GM12865 (cell line): ENCODE measurements around the gene RPL36AL.
"Not testable (repeated sequence)": the region's sequence is repeated elsewhere in the genome, so short reads cannot be mapped to it uniquely, and the experiment has no call there.

Experiments
- DNase-seq: peaks from one replicate; pipeline ENCODE4 v3.0.0; 2010; ENCODE audit warnings: low read depth
- H3K4me3 ChIP-seq: 2 replicates; pipeline ENCODE4 v1.5.1; 2011; ENCODE audit warnings: mild to moderate bottlenecking, low read depth, low read length, control low read depth
- TF ChIP-seq, protein P1 (sequence below): IDR thresholded peaks from 2 replicates; pipeline ENCODE4 v1.5.1; 2011; ENCODE audit warnings: low read length, control low read depth, low read depth, inconsistent platforms; ENCODE audit not compliant: insufficient read depth; ENCODE audit errors: missing control alignments

Gene RPL36AL

DNA sequence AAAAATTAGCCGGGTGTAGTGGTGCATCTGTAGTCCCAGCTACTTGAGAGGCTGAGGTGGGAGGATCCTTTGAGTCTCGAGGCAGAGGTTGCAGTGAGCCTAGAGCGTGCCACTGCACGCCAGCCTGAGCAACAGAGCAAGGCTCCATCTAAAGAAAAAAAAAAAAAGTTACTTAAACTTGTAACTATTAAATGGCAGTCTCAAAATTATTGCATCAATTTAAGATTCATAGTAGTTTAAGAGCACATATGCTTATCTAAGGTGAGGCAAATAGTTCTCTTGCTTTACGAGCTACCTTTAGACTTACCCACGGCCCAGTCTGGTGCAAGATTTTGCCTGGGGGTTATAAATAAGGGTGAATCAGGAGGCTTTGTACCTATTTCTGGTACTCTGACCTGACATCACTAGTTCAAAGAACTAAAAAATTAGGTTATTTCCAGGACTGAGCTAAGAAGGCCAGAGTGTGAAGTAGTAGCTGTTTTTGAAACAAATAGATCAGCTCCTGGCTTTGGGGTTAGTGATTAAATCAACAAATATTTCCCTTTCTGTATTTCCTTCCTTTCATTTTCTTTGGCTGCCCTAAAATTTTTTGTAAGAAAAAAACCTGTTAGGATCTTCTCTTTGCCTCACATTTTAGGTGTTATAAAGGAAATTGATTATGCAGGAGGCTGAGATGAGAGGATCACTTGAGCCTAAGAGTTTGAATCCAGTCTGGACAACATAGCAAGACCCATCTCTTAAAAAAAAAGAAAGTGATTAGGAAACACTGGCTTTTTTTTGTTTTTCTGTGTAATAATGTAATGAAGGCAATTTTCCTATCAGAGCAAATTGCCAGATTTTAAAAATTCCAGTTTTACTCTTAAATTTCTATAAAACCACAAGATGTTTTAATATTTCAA lies 3.8 kb upstream of the RPL36AL start:
- H3K4me3 ChIP-seq: peak overlapping the region; percentile 98
- TF ChIP-seq, protein P1, sequence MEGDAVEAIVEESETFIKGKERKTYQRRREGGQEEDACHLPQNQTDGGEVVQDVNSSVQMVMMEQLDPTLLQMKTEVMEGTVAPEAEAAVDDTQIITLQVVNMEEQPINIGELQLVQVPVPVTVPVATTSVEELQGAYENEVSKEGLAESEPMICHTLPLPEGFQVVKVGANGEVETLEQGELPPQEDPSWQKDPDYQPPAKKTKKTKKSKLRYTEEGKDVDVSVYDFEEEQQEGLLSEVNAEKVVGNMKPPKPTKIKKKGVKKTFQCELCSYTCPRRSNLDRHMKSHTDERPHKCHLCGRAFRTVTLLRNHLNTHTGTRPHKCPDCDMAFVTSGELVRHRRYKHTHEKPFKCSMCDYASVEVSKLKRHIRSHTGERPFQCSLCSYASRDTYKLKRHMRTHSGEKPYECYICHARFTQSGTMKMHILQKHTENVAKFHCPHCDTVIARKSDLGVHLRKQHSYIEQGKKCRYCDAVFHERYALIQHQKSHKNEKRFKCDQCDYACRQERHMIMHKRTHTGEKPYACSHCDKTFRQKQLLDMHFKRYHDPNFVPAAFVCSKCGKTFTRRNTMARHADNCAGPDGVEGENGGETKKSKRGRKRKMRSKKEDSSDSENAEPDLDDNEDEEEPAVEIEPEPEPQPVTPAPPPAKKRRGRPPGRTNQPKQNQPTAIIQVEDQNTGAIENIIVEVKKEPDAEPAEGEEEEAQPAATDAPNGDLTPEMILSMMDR: no peak
- peak; percentile 66 for DNase-seq

GRCh38 chr14:49623387-49623786 lies 3.0 kb upstream of the RPL36AL start:
- H3K4me3 ChIP-seq: peak overlapping the region; percentile 98
- DNase-seq: no peak
- TF ChIP-seq, protein P1: no peak

DNA sequence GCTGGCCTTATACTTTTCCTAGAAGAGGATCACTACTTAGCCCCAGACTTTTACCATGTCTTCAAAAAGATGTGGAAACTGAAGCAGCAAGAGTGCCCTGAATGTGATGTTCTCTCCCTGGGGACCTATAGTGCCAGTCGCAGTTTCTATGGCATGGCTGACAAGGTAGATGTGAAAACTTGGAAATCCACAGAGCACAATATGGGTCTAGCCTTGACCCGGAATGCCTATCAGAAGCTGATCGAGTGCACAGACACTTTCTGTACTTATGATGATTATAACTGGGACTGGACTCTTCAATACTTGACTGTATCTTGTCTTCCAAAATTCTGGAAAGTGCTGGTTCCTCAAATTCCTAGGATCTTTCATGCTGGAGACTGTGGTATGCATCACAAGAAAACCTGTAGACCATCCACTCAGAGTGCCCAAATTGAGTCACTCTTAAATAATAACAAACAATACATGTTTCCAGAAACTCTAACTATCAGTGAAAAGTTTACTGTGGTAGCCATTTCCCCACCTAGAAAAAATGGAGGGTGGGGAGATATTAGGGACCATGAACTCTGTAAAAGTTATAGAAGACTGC lies 1.7 kb upstream of the RPL36AL start:
- TF ChIP-seq, protein P1: no peak
- DNase-seq: no peak

GRCh38 chr14:49621114-49621881 lies 872 bp upstream of the RPL36AL start:
- H3K4me3 ChIP-seq: peak overlapping the region; percentile 98
- peak; percentile 86 for DNase-seq
- TF ChIP-seq, protein P1: no peak

More for the DNA sequence above, 1.7 kb upstream of the RPL36AL start:
- peak overlapping the region; percentile 98 for H3K4me3 ChIP-seq

DNA sequence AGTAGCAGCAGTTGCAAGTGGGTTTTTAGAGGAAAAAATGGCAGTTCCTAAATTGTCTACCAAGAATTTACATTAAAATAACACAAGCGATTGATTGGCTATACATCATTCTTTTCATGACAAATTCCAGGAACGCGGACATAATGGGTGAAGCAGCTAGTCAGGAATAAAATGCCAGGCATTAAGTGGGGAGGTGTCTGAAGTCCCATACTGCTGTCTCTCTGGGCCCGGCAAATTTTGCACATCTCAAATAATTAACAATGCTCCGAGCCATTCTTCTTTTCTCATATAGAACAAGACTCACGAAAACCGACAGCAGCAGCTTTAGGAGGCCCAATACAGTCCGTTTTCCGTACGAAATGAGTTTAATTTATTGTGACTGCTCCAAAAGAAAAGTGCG lies 696 bp downstream of the RPL36AL start:
- no peak for DNase-seq

GRCh38 chr14:49619273-49619672 lies 1.2 kb downstream of the RPL36AL start:
- peak overlapping the region; percentile 98 for H3K4me3 ChIP-seq
- not testable (repeated sequence) for DNase-seq

More for the DNA sequence above, 696 bp downstream of the RPL36AL start:
- peak overlapping the region; percentile 98 for H3K4me3 ChIP-seq
- TF ChIP-seq, protein P1: no peak

DNA sequence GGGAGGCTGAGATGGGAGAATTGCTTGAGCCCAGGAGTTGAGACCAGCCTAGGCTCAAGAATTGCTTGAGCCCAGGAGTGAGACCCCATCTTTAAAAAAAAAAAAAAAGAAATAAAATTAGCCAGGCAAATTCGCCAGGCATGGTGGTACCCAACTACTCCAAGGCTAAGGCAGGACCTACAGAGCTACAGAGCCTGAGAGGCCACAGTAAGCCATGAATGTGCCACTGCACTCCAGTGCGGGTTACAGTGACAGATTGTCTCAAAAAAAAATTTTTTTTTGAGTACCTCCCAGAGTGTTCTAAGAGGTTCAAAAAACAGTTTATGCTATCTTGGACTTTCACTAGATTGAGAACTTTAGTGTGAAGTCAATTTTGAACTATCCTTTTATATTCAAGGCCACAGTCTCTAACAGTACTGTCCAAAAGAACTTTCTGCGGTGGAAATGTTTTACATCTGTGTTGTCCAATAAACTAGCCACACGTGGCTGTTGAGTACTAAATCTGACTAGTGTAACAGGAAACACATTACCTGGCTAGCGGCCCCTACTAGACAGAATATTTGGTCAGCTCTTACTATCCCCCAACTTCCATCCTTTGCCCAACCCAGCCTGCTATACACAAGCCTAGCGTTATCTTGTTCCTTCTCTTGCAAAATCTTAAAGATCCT lies 2.4 kb downstream of the RPL36AL start:
- DNase-seq: no peak
- TF ChIP-seq, protein P1: no peak

More for the DNA sequence above, 2.4 kb downstream of the RPL36AL start:
- H3K4me3 ChIP-seq: peak overlapping the region; percentile 98; the same call in 1 of the 2 replicates
